Activated naive CD8-positive, alpha-beta T cell treated with anti-CD3 and anti-CD28 coated beads for 36 hours (primary cell): Measurements from ENCODE around the gene CACNA2D4. TPM values are rescaled to one million over a fixed set of nuclear protein-coding genes. Genes with fewer than 3 reads are reported as not detected.

Source experiments
- DNase-seq: peaks from one replicate; pipeline ENCODE4 v3.0.0; 2021
- H3K27ac Mint-ChIP-seq: one replicate; pipeline ENCODE4 v1.8.0; 2022; ENCODE audit warnings: mild to moderate bottlenecking, moderate library complexity, mixed read lengths
- H3K27me3 Mint-ChIP-seq: one replicate; pipeline ENCODE4 v1.8.0; 2022; ENCODE audit warnings: mild to moderate bottlenecking, mixed read lengths
- H3K36me3 Mint-ChIP-seq: one replicate; pipeline ENCODE4 v1.8.0; 2021; ENCODE audit warnings: mild to moderate bottlenecking, mixed read lengths
- H3K4me1 Mint-ChIP-seq: one replicate; pipeline ENCODE4 v1.8.0; 2021; ENCODE audit warnings: mixed read lengths
- H3K4me3 Mint-ChIP-seq: one replicate; pipeline ENCODE4 v1.8.0; 2022; ENCODE audit warnings: mild to moderate bottlenecking, moderate library complexity, mixed read lengths
- H3K9me3 Mint-ChIP-seq: one replicate; pipeline ENCODE4 v1.8.0; 2022; ENCODE audit warnings: mixed read lengths
- total RNA-seq, 2 experiments: library from RNA; stranded (reverse); gene quantifications; one replicate each; pipeline ENCODE4 v1.2.3, GENCODE V29; 2021

CACNA2D4 gene
- total RNA-seq, 2 experiments from 2014 or later, result 3.8 to 4.0 TPM

GRCh38 chr12:1836241-1836803, 82.1 kb downstream of the CACNA2D4 start:
- no peaks in the 10 kb centered on the region for H3K9me3 Mint-ChIP-seq
- H3K27me3 Mint-ChIP-seq, result peaks cover 11% of the 10 kb centered on the region
- H3K27ac Mint-ChIP-seq, result no peak overlapping the region
- H3K36me3 Mint-ChIP-seq, result no peaks in the 10 kb centered on the region
- no peak overlapping the region for H3K4me3 Mint-ChIP-seq
- no peak for DNase-seq
- no peaks in the 10 kb centered on the region for H3K4me1 Mint-ChIP-seq

GRCh38 chr12:1835211-1836131, 83.0 kb downstream of the CACNA2D4 start:
- no peaks in the 10 kb centered on the region for H3K4me1 Mint-ChIP-seq
- no peaks in the 10 kb centered on the region for H3K36me3 Mint-ChIP-seq
- no peak overlapping the region for H3K4me3 Mint-ChIP-seq
- no peak for DNase-seq
- H3K27ac Mint-ChIP-seq, result no peak overlapping the region
- no peaks in the 10 kb centered on the region for H3K9me3 Mint-ChIP-seq
- peaks cover 19% of the 10 kb centered on the region for H3K27me3 Mint-ChIP-seq

GRCh38 chr12:1834186-1834925, 84.1 kb downstream of the CACNA2D4 start:
- no peak for DNase-seq
- Mint-ChIP-seq H3K9me3 (no peaks in the 10 kb centered on the region), H3K4me1 (no peaks in the 10 kb centered on the region), H3K4me3 (no peak overlapping the region), H3K36me3 (no peaks in the 10 kb centered on the region), H3K27me3 (peaks cover 21% of the 10 kb centered on the region), H3K27ac (no peak overlapping the region)

GRCh38 chr12:1833596-1834028, 84.8 kb downstream of the CACNA2D4 start:
- Mint-ChIP-seq H3K27ac (no peak overlapping the region), H3K4me3 (no peak overlapping the region), H3K36me3 (no peaks in the 10 kb centered on the region), H3K27me3 (peaks cover 22% of the 10 kb centered on the region), H3K9me3 (no peaks in the 10 kb centered on the region), H3K4me1 (no peaks in the 10 kb centered on the region)
- no peak for DNase-seq

GRCh38 chr12:1832801-1833595, 85.5 kb downstream of the CACNA2D4 start:
- Mint-ChIP-seq H3K4me1 (no peaks in the 10 kb centered on the region), H3K36me3 (no peaks in the 10 kb centered on the region)

GRCh38 chr12:1830981-1831963, 87.2 kb downstream of the CACNA2D4 start:
- Mint-ChIP-seq H3K4me3 (no peak overlapping the region), H3K27me3 (peaks cover 25% of the 10 kb centered on the region), H3K27ac (no peak overlapping the region), H3K36me3 (no peaks in the 10 kb centered on the region), H3K9me3 (no peaks in the 10 kb centered on the region), H3K4me1 (no peaks in the 10 kb centered on the region)
- DNase-seq, result peak; percentile 25

More at GRCh38 chr12:1832801-1833595, 85.5 kb downstream of the CACNA2D4 start:
- DNase-seq, result no peak
- Mint-ChIP-seq H3K27ac (no peak overlapping the region), H3K4me3 (no peak overlapping the region), H3K27me3 (peaks cover 25% of the 10 kb centered on the region), H3K9me3 (no peaks in the 10 kb centered on the region)

GRCh38 chr12:1830401-1830845, 88.0 kb downstream of the CACNA2D4 start:
- DNase-seq, result no peak
- Mint-ChIP-seq H3K4me3 (no peak overlapping the region), H3K27ac (no peak overlapping the region), H3K36me3 (no peaks in the 10 kb centered on the region), H3K4me1 (no peaks in the 10 kb centered on the region), H3K9me3 (no peaks in the 10 kb centered on the region), H3K27me3 (peaks cover 25% of the 10 kb centered on the region)

GRCh38 chr12:1829306-1829900, 89.0 kb downstream of the CACNA2D4 start:
- H3K4me1 Mint-ChIP-seq, result no peaks in the 10 kb centered on the region
- H3K36me3 Mint-ChIP-seq, result no peaks in the 10 kb centered on the region
- DNase-seq, result no peak
- no peaks in the 10 kb centered on the region for H3K9me3 Mint-ChIP-seq
- H3K4me3 Mint-ChIP-seq, result no peak overlapping the region
- H3K27ac Mint-ChIP-seq, result no peak overlapping the region
- peaks cover 25% of the 10 kb centered on the region for H3K27me3 Mint-ChIP-seq

GRCh38 chr12:1828856-1829255, 89.6 kb downstream of the CACNA2D4 start:
- Mint-ChIP-seq H3K4me1 (no peaks in the 10 kb centered on the region), H3K36me3 (no peaks in the 10 kb centered on the region), H3K27me3 (peaks cover 25% of the 10 kb centered on the region), H3K9me3 (no peaks in the 10 kb centered on the region), H3K4me3 (no peak overlapping the region), H3K27ac (no peak overlapping the region)
- DNase-seq, result no peak

- no peak overlapping the region for H3K27ac Mint-ChIP-seq
- H3K27me3 Mint-ChIP-seq, result peaks cover 25% of the 10 kb centered on the region
- H3K36me3 Mint-ChIP-seq, result no peaks in the 10 kb centered on the region
- no peaks in the 10 kb centered on the region for H3K9me3 Mint-ChIP-seq
- no peak for DNase-seq
- H3K4me1 Mint-ChIP-seq, result no peaks in the 10 kb centered on the region
- H3K4me3 Mint-ChIP-seq, result no peak overlapping the region
Observed at GRCh38 chr12:1827826-1828805, 90.3 kb downstream of the CACNA2D4 start.

- H3K9me3 Mint-ChIP-seq, result no peaks in the 10 kb centered on the region
- H3K4me3 Mint-ChIP-seq, result no peak overlapping the region
- H3K4me1 Mint-ChIP-seq, result no peaks in the 10 kb centered on the region
- H3K27me3 Mint-ChIP-seq, result peaks cover 25% of the 10 kb centered on the region
- no peaks in the 10 kb centered on the region for H3K36me3 Mint-ChIP-seq
- H3K27ac Mint-ChIP-seq, result no peak overlapping the region
- DNase-seq, result no peak
Observed at GRCh38 chr12:1826867-1827705, 91.4 kb downstream of the CACNA2D4 start.

- Mint-ChIP-seq H3K4me1 (no peaks in the 10 kb centered on the region), H3K36me3 (no peaks in the 10 kb centered on the region), H3K27ac (no peak overlapping the region), H3K27me3 (peaks cover 22% of the 10 kb centered on the region), H3K4me3 (no peak overlapping the region), H3K9me3 (no peaks in the 10 kb centered on the region)
- no peak for DNase-seq
Observed at GRCh38 chr12:1826401-1826800, 92.1 kb downstream of the CACNA2D4 start.
